HK-2 (cell line): ENCODE data around the gene MFRP.

Source experiments
- DNase-seq: peaks from one replicate; pipeline ENCODE4 v3.0.0-alpha.2; 2018; ENCODE audit not compliant: unreplicated experiment

MFRP gene

GRCh38 chr11:119295178-119295577 is 51.3 kb downstream of the MFRP start:
- no peak for DNase-seq

- DNase-seq = no peak
These were observed 53.0 kb downstream of the MFRP start for GRCh38 chr11:119293461-119293860.

- DNase-seq = no peak
These were observed 55.5 kb downstream of the MFRP start for GRCh38 chr11:119290894-119291497.
